ENCODE measurements around the gene C4BPB.

DNA sequence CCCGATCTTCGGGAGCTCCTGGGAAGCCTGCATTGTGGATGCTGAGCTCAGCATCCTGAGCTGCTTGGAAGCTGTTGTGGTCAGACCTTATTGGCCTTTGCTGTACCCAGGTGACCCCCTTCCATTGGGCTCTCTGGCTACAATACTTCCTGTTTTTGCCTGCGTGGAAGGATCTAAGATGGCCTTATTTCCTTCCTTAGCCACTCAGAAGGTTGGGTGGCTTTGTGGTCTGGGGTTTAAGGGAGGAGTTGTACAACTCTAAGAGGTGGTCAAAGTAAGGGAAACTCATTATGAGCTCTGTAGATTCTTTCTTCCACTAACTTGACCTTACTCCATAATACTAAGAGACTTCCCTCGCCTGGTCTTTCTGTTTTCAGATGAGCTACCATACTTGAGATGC is 17.8 kb upstream of the C4BPB start:
- TF ChIP-seq POLR2A (IDR thresholded peaks at IDR 0.05): no peak
- TF ChIP-seq, protein P1, sequence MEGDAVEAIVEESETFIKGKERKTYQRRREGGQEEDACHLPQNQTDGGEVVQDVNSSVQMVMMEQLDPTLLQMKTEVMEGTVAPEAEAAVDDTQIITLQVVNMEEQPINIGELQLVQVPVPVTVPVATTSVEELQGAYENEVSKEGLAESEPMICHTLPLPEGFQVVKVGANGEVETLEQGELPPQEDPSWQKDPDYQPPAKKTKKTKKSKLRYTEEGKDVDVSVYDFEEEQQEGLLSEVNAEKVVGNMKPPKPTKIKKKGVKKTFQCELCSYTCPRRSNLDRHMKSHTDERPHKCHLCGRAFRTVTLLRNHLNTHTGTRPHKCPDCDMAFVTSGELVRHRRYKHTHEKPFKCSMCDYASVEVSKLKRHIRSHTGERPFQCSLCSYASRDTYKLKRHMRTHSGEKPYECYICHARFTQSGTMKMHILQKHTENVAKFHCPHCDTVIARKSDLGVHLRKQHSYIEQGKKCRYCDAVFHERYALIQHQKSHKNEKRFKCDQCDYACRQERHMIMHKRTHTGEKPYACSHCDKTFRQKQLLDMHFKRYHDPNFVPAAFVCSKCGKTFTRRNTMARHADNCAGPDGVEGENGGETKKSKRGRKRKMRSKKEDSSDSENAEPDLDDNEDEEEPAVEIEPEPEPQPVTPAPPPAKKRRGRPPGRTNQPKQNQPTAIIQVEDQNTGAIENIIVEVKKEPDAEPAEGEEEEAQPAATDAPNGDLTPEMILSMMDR (IDR thresholded peaks at IDR 0.05): no peak
